HCT116 (cell line): ENCODE results near the gene MSRB3. TPM values are rescaled to one million over a fixed set of nuclear protein-coding genes. Genes with fewer than 3 reads are reported as not detected.

ENCODE experiments used
- ATAC-seq: fragments of 200-7000 bp; cut with Tn5 transposase; 2 replicates; pipeline ENCODE4 v1.9.1; 2020; ENCODE audit warnings: mild to moderate bottlenecking, moderate library complexity
- BruUV-seq: library from RNA; stranded (reverse); fragments of 400-500 nt; replicated peaks from 2 replicates; lab custom pipeline; 2021; lab: Mats Ljungman, UMichigan
- CTCF ChIA-PET: fragments of 300-600 bp; sonication (Branson Sonifier 250); formaldehyde crosslinking; loops from one replicate; lab custom pipeline; 2021; ENCODE audit warnings: antibody characterized with exemption; lab: Charles Lee
- POLR2A ChIA-PET: fragments of 300-600, 350-600 bp; sonication (Branson Sonifier 250); formaldehyde crosslinking; loops from one replicate; lab custom pipeline; 2021; ENCODE audit warnings: antibody characterized with exemption; lab: Charles Lee
- RAD21 ChIA-PET, 2 experiments: fragments of 300-600 bp; sonication (Branson Sonifier 250); formaldehyde crosslinking; loops; one replicate each; lab custom pipeline; 2023; ENCODE audit warnings: low total read pairs in 2 of 2; ENCODE audit not compliant: uncharacterized antibody in 2 of 2, unreplicated experiment in 2 of 2, low non-redundant PET in 1 of 2; lab: Charles Lee
- DNase-seq: peaks from one replicate; pipeline ENCODE4 v3.0.0-alpha.2; 2010; ENCODE audit warnings: low read depth, low spot score
- H2AFZ ChIP-seq: fragments of 200-600 bp; shearing (Covaris generic), sonication (generic); 2 replicates; pipeline ENCODE4 v1.6.1; 2017; ENCODE audit warnings: low read depth, mixed run types, mixed read lengths, antibody characterized with exemption, low read length; ENCODE audit not compliant: poor library complexity, severe bottlenecking
- H3K27ac ChIP-seq: 2 replicates; pipeline ENCODE4 v1.5.1; 2012; ENCODE audit warnings: low read depth, low read length
- H3K27me3 ChIP-seq: fragments of 200-600 bp; sonication (generic); 2 replicates; pipeline ENCODE4 v1.6.1; 2016; ENCODE audit warnings: mixed run types, low read length, mixed read lengths; ENCODE audit not compliant: insufficient read depth
- H3K36me3 ChIP-seq, 2 experiments: fragments of 200-500 bp in 1 of 2; fragments of 200-600 bp in 1 of 2; sonication (Bioruptor generic) in 1 of 2; sonication (generic) in 1 of 2; 2 replicates each; pipeline versions ENCODE4 v1.5.1 to v1.6.1; 2014 to 2016; ENCODE audit warnings: low read length in 2 of 2, inconsistent platforms in 1 of 2, mixed read lengths in 1 of 2, mixed run types in 1 of 2; ENCODE audit not compliant: insufficient read depth in 2 of 2, control insufficient read depth in 1 of 2
- H3K4me1 ChIP-seq, 2 experiments: fragments of 200-600 bp in 1 of 2; sonication (generic) in 1 of 2; 2 replicates each; pipeline versions ENCODE4 v1.5.1 to v1.6.1; 2012 to 2017; ENCODE audit warnings: low read length in 2 of 2, inconsistent platforms in 1 of 2, mild to moderate bottlenecking in 1 of 2, mixed read lengths in 1 of 2, mixed run types in 1 of 2, moderate library complexity in 1 of 2; ENCODE audit not compliant: insufficient read depth in 2 of 2, control insufficient read depth in 1 of 2
- H3K4me2 ChIP-seq: fragments of 200-600 bp; sonication (generic); 2 replicates; pipeline ENCODE4 v1.6.1; 2017; ENCODE audit warnings: mixed run types, low read length, mixed read lengths
- H3K4me3 ChIP-seq, 2 experiments: fragments of 200-600 bp in 1 of 2; sonication (generic) in 1 of 2; replicated peaks in 1 of 2; 2 replicates each; pipeline ENCODE4 v1.5.1; 2011 to 2016; ENCODE audit warnings: low read length in 2 of 2, control low read depth in 1 of 2, low read depth in 1 of 2, mild to moderate bottlenecking in 1 of 2, mixed read lengths in 1 of 2, mixed run types in 1 of 2
- H3K79me2 ChIP-seq: fragments of 200-600 bp; sonication (generic); 2 replicates; pipeline ENCODE4 v1.6.1; 2017; ENCODE audit warnings: mild to moderate bottlenecking, mixed run types, low read length, moderate library complexity, mixed read lengths; ENCODE audit not compliant: insufficient read depth
- H3K9ac ChIP-seq: fragments of 200-600 bp; sonication (generic); 2 replicates; pipeline ENCODE4 v1.6.1; 2016; ENCODE audit warnings: low read length, mixed read lengths
- H3K9me2 ChIP-seq: fragments of 200-600 bp; sonication (generic), shearing (Covaris generic); 2 replicates; pipeline ENCODE4 v1.6.1; 2017; ENCODE audit warnings: mixed run types, mild to moderate bottlenecking, moderate library complexity; ENCODE audit not compliant: insufficient read depth
- H3K9me3 ChIP-seq, 2 experiments: fragments of 200-500 bp in 1 of 2; fragments of 200-600 bp in 1 of 2; sonication (Bioruptor generic) in 1 of 2; sonication (generic) in 1 of 2; 2 replicates each; pipeline ENCODE4 v1.6.1; 2014 to 2017; ENCODE audit warnings: low read length in 2 of 2, mixed read lengths in 2 of 2, inconsistent platforms in 1 of 2, low read depth in 1 of 2, mild to moderate bottlenecking in 1 of 2, mixed run types in 1 of 2, moderate library complexity in 1 of 2; ENCODE audit not compliant: control insufficient read depth in 1 of 2, insufficient read depth in 1 of 2
- H4K20me1 ChIP-seq: fragments of 200-600 bp; sonication (generic), shearing (Covaris generic); 2 replicates; pipeline ENCODE4 v1.6.1; 2017; ENCODE audit warnings: mixed run types, mild to moderate bottlenecking, moderate library complexity; ENCODE audit not compliant: insufficient read depth
- CBX3 ChIP-seq: IDR thresholded peaks from 2 replicates; pipeline ENCODE4 v1.6.1; 2012; ENCODE audit warnings: low read depth
- CEBPB ChIP-seq: IDR thresholded peaks from 2 replicates; pipeline ENCODE4 v1.6.1; 2012; ENCODE audit warnings: low read depth
- EGR1 ChIP-seq: IDR thresholded peaks from 2 replicates; pipeline ENCODE4 v1.6.1; 2012; ENCODE audit warnings: low read depth
- ELF1 ChIP-seq: IDR thresholded peaks from 2 replicates; pipeline ENCODE4 v1.6.1; 2012; ENCODE audit warnings: low read depth, borderline replicate concordance
- EZH2 ChIP-seq: fragments of 200-600 bp; sonication (generic); IDR thresholded peaks from 2 replicates; pipeline ENCODE4 v1.6.1; 2017; ENCODE audit warnings: antibody characterized with exemption, mixed run types
- EZH2phosphoT487 ChIP-seq: fragments of 200-600 bp; IDR thresholded peaks from 2 replicates; pipeline ENCODE4 v1.6.1; 2018; ENCODE audit warnings: antibody characterized with exemption, borderline replicate concordance
- FOSL1 ChIP-seq: IDR thresholded peaks from 2 replicates; pipeline ENCODE4 v1.6.1; 2012; ENCODE audit warnings: low read depth
- JUND ChIP-seq: IDR thresholded peaks from 2 replicates; pipeline ENCODE4 v1.6.1; 2012
- POLR2AphosphoS5 ChIP-seq: IDR thresholded peaks from 2 replicates; pipeline ENCODE4 v1.6.1; 2011; ENCODE audit warnings: mild to moderate bottlenecking, low read depth, low read length, moderate library complexity
- RAD21 ChIP-seq: IDR thresholded peaks from 2 replicates; pipeline ENCODE4 v1.6.1; 2012; ENCODE audit warnings: low read depth, mild to moderate bottlenecking
- SIN3A ChIP-seq: IDR thresholded peaks from 2 replicates; pipeline ENCODE4 v1.6.1; 2012; ENCODE audit warnings: low read depth
- SP1 ChIP-seq: IDR thresholded peaks from 2 replicates; pipeline ENCODE4 v1.6.1; 2012; ENCODE audit warnings: low read depth
- SRF ChIP-seq: IDR thresholded peaks from 2 replicates; pipeline ENCODE4 v1.6.1; 2012; ENCODE audit warnings: low read depth
- TCF7L2 ChIP-seq: IDR thresholded peaks from 2 replicates; pipeline ENCODE4 v1.7.0; 2011; ENCODE audit warnings: borderline replicate concordance, inconsistent platforms; ENCODE audit not compliant: insufficient read depth, insufficient read length; ENCODE audit errors: extremely low read depth
- YY1 ChIP-seq: IDR thresholded peaks from 2 replicates; pipeline ENCODE4 v1.6.1; 2011; ENCODE audit warnings: low read length, low read depth, moderate library complexity, mild to moderate bottlenecking; ENCODE audit not compliant: insufficient replicate concordance; ENCODE audit errors: extremely low read depth
- ZFX ChIP-seq: fragments of 450-650 bp; IDR thresholded peaks from 2 replicates; pipeline ENCODE4 v1.6.1; 2017
- ZNF274 ChIP-seq: fragments of 200-500 bp; sonication (Bioruptor generic); IDR thresholded peaks from 2 replicates; pipeline ENCODE4 v1.6.1; 2014; ENCODE audit warnings: mild to moderate bottlenecking, low read depth, low read length, inconsistent platforms
- intact Hi-C: fragments of 100-400 bp; cut with micrococcal nuclease; formaldehyde crosslinking; loops from 2 replicates; pipeline ENCODE4 v1.10.0; 2022
- total RNA-seq: library from RNA; stranded (reverse); gene quantifications from one replicate; pipeline ENCODE4 v1.2.1, GENCODE V29; 2021; ENCODE audit not compliant: unreplicated experiment
- TF ChIP-seq, protein P1 (sequence below), 3 experiments: fragments of 200-600 bp in 1 of 3; sonication (generic) in 1 of 3; IDR thresholded peaks in 2 of 3; conservative IDR thresholded peaks in 1 of 3; 2 replicates each; pipeline ENCODE4 v1.5.1; 2012 to 2017; ENCODE audit warnings: low read depth in 2 of 3, low read length in 2 of 3, antibody characterized with exemption in 1 of 3, borderline replicate concordance in 1 of 3, control low read depth in 1 of 3, mild to moderate bottlenecking in 1 of 3, mixed read lengths in 1 of 3, mixed run types in 1 of 3, moderate library complexity in 1 of 3; ENCODE audit not compliant: insufficient read depth in 1 of 3
- TF ChIP-seq, protein P2 (sequence below): IDR thresholded peaks from 2 replicates; pipeline ENCODE4 v1.6.1; 2012
- TF ChIP-seq, protein P3 (sequence below): IDR thresholded peaks from 2 replicates; pipeline ENCODE4 v1.6.1; 2012
- TF ChIP-seq, protein P4 (sequence below): IDR thresholded peaks from 2 replicates; pipeline ENCODE4 v1.6.1; 2012; ENCODE audit warnings: low read depth

MSRB3 gene
- total RNA-seq, 1 experiment from 2014 or later: 8.2 TPM

DNA sequence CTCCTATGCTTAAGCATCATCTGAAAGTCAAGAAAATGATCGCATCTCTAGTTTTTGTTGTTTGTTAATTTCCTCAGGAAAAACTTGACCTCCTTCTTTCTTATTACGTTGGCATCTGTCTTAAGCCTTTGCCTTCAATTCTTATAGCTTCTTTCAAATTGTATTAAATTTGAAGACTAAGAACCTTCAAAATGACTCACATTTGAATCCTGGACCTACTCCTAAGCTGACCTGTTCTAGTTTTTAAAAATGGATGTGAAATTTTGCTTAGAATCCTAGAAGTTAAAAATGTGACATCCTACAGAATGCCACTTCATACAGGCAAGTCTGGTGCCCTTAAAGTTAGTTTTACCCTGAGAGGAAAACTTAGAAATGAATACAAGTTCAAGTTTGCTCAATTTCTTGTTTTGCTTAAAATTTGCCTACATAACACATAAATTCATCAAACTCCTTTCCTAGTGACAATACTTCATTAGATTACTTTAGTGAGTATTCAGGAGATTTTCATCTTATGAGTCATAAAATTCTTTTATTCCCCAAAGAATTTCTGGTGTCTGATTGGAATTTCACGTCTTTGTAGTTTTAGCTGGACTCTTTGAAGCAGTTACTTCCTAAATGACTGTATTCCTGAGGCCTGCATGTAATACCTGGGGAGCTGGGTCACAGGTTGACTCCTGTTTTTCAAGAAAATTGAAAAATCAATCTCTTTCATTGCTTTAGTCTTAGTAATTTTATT, 152.3 kb downstream of the MSRB3 start (continued):
- TF ChIP-seq, protein P1, sequence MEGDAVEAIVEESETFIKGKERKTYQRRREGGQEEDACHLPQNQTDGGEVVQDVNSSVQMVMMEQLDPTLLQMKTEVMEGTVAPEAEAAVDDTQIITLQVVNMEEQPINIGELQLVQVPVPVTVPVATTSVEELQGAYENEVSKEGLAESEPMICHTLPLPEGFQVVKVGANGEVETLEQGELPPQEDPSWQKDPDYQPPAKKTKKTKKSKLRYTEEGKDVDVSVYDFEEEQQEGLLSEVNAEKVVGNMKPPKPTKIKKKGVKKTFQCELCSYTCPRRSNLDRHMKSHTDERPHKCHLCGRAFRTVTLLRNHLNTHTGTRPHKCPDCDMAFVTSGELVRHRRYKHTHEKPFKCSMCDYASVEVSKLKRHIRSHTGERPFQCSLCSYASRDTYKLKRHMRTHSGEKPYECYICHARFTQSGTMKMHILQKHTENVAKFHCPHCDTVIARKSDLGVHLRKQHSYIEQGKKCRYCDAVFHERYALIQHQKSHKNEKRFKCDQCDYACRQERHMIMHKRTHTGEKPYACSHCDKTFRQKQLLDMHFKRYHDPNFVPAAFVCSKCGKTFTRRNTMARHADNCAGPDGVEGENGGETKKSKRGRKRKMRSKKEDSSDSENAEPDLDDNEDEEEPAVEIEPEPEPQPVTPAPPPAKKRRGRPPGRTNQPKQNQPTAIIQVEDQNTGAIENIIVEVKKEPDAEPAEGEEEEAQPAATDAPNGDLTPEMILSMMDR (IDR thresholded peaks at IDR 0.05 in 2 of 3, conservative IDR thresholded peaks at IDR 0.05 in 1 of 3; ENCODE audit: borderline replicate concordance in 1 of 3, insufficient read depth in 1 of 3, low read depth in 2 of 3, low read length in 2 of 3): no peak
- TF ChIP-seq SIN3A (peak; percentile 64; the same call in 1 of the 2 replicates), EZH2 (no peak)

DNA sequence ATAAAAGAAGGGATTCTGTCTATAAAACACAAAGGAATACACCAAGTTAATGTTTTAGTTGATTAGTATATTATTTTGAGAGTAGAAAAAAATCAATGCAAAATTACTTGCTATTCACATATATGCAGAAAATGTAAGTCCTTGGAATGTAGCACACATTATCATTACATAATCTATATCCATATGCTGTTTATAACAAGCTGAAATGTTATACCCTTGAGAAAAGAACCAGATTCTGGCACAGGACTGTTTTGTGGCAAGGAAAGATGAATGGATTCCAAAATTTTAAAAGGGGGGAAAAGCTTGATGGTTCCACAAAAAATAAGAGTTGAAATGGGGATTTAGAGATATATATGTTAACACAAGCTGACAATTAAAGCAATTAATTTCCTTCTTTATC, 153.6 kb downstream of the MSRB3 start:
- TF ChIP-seq POLR2AphosphoS5: no peak
- TF ChIP-seq, protein P2, sequence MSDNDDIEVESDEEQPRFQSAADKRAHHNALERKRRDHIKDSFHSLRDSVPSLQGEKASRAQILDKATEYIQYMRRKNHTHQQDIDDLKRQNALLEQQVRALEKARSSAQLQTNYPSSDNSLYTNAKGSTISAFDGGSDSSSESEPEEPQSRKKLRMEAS: no peak
- no peak for TF ChIP-seq CBX3
- TF ChIP-seq EGR1: no peak
- no peak for TF ChIP-seq CEBPB
- TF ChIP-seq, protein P3, sequence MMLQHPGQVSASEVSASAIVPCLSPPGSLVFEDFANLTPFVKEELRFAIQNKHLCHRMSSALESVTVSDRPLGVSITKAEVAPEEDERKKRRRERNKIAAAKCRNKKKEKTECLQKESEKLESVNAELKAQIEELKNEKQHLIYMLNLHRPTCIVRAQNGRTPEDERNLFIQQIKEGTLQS: no peak
- no peak for TF ChIP-seq RAD21
- TF ChIP-seq, protein P4, sequence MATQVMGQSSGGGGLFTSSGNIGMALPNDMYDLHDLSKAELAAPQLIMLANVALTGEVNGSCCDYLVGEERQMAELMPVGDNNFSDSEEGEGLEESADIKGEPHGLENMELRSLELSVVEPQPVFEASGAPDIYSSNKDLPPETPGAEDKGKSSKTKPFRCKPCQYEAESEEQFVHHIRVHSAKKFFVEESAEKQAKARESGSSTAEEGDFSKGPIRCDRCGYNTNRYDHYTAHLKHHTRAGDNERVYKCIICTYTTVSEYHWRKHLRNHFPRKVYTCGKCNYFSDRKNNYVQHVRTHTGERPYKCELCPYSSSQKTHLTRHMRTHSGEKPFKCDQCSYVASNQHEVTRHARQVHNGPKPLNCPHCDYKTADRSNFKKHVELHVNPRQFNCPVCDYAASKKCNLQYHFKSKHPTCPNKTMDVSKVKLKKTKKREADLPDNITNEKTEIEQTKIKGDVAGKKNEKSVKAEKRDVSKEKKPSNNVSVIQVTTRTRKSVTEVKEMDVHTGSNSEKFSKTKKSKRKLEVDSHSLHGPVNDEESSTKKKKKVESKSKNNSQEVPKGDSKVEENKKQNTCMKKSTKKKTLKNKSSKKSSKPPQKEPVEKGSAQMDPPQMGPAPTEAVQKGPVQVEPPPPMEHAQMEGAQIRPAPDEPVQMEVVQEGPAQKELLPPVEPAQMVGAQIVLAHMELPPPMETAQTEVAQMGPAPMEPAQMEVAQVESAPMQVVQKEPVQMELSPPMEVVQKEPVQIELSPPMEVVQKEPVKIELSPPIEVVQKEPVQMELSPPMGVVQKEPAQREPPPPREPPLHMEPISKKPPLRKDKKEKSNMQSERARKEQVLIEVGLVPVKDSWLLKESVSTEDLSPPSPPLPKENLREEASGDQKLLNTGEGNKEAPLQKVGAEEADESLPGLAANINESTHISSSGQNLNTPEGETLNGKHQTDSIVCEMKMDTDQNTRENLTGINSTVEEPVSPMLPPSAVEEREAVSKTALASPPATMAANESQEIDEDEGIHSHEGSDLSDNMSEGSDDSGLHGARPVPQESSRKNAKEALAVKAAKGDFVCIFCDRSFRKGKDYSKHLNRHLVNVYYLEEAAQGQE: no peak
- TF ChIP-seq ZFX: no peak
- no peak for TF ChIP-seq FOSL1
- no peak for TF ChIP-seq SRF
- no peak for TF ChIP-seq SP1
- no peak for TF ChIP-seq TCF7L2
- no peak for TF ChIP-seq ZNF274
- no peak for TF ChIP-seq ELF1
- no peak for TF ChIP-seq JUND
- no peak for TF ChIP-seq YY1
- TF ChIP-seq EZH2phosphoT487: no peak
- ATAC-seq (no peak), DNase-seq (no peak)
- ChIA-PET RAD21 (no interaction called here), POLR2A (interaction anchor here (0.7 to 2.4 kb wide), 8 partner anchors 10 to 212 kb away, joined by 3 to 10 read pairs (median 4); no protein-coding TSS in a partner anchor), CTCF (interaction anchor here (0.8 to 1.2 kb wide), 3 partner anchors 12 to 125 kb away, joined by 3 to 4 read pairs (median 3); no protein-coding TSS in a partner anchor)
- intact Hi-C loops: loop anchor here (2.0 to 10.0 kb wide), 3 partner anchors 65 to 403 kb away; no protein-coding TSS in a partner anchor
- no peak overlapping the region for H2AFZ ChIP-seq
- H3K79me2 ChIP-seq: no peaks in the 10 kb centered on the region
- no peaks in the 10 kb centered on the region for H3K9me3 ChIP-seq
- no peak overlapping the region for H3K4me3 ChIP-seq
- H3K9me2 ChIP-seq: no peaks in the 10 kb centered on the region
- TSS peak; percentile 55 for BruUV-seq
- no peaks in the 10 kb centered on the region for H4K20me1 ChIP-seq
- H3K27ac ChIP-seq: peak overlapping the region; percentile 96
- peak overlapping the region; percentile 56 for H3K4me2 ChIP-seq
- H3K9ac ChIP-seq: peak overlapping the region; percentile 60
- peaks cover 81 to 98% of the 10 kb centered on the region in 2 experiments for H3K4me1 ChIP-seq
- H3K27me3 ChIP-seq: no peaks in the 10 kb centered on the region
- H3K36me3 ChIP-seq: no peaks in the 10 kb centered on the region
